HG02981 (cell line): ENCODE data around the gene DTX1.
"Not testable (repeated sequence)": the region's sequence is repeated elsewhere in the genome, so short reads cannot be mapped to it uniquely, and the experiment has no call there.

Experiments
- ATAC-seq: cut with Tn5 transposase; IDR thresholded peaks from one replicate; pipeline ENCODE4 v1.9.1; 2021; ENCODE audit warnings: mild to moderate bottlenecking, moderate library complexity; ENCODE audit not compliant: unreplicated experiment

DTX1 gene

GRCh38 chr12:113112043-113112899 lies 55.7 kb downstream of the DTX1 start:
- ATAC-seq: no peak

GRCh38 chr12:113113397-113113796 lies 56.9 kb downstream of the DTX1 start:
- no peak for ATAC-seq

- ATAC-seq: no peak
Observed at GRCh38 chr12:113114447-113115178, 58.1 kb downstream of the DTX1 start.

DNA sequence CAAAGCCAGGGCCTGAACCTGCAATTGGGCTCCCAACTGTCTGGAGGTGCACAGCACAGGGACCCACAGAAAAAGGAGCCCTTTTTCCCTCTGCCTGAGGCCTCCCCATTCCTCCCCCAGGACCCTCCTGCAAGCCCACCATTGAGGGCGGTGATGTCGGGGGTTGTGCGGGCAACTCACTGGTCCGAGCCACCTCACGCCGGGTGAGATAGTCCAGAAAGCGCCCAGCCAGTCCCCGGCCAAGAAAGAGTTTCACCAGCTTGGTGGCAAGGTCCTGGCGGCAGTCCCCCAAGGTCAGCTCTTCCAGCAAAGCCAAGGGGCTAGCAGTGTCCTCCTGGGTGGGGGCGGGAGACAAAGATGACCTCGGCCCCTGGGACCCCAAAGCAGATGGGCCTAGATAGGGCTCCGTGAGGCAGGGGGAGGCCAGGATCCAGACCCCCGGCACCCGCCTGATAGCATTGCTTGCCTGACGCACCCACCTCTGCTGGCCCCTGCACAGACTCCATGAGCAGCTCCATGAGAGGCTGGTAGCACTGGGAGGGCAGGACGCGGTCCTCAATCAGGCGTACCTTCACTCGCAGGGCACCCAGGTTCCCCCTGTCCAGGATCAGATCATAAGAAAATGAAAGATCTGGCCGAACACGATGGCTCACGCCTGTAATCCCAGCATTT lies 59.1 kb downstream of the DTX1 start:
- ATAC-seq: no peak

DNA sequence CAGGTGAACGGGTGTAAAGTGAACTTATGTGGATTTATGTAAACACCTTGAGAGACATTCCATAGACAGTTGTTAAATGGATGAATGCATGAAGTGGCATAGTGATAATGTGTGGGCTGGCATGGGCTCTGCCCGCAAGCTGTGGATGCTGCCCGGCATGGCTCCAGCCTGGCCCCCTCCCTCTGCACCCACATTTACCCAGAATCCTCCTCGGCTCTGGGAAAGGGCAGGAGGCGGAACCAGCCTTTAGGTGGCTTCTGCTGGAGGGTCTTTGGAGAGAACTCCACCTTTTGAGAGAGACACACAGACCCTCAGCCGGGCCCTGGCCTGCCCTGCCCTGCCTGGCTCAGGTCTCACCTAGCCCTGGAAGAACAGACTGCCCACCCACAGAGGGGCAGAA lies 60.3 kb downstream of the DTX1 start:
- ATAC-seq: no peak

GRCh38 chr12:113117684-113118083 lies 61.2 kb downstream of the DTX1 start:
- not testable (repeated sequence) for ATAC-seq

DNA sequence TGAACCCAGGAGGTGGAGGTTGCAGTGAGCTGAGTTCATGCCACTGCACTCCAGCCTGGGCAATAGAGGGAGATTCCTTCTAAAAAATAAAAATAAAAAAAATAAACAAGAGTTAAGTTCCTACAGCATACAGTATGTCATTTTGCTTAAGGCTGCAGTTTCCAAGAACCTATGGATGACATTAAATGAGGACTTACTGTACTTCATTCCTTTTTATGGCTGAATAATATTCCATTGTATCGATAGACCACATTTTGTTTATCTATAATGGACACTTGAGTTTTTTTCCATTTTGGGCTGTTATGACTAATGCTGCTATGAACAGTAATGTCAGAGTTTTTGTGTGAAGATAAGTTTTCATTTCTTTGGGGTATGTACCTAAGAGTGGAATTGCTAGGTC lies 61.6 kb downstream of the DTX1 start:
- ATAC-seq: no peak

- ATAC-seq: no peak
Observed at GRCh38 chr12:113119980-113120669, 63.6 kb downstream of the DTX1 start.

- no peak for ATAC-seq
Observed at GRCh38 chr12:113120670-113121370, 64.3 kb downstream of the DTX1 start.

DNA sequence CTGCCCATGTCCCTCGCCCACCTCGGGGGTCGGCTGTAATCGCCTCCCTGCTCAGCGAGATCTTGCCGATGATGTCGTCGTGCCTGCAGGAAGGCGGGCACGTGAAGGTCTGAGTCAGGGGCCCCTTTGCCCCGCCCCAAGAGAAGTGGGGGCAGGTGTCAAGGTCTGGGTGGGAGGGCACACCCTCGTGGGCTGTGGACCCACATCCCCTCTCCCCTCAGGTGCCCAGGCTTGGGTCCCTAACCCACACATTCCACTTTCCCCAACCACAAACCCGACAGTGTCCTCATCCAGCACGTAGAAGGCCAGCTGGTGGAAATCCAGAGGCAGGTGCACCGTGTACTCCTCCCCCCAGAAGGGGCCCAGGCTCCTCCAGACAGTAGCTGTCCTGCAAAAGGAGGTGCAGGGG lies 71.3 kb downstream of the DTX1 start:
- ATAC-seq: no peak

- no peak for ATAC-seq
Observed at GRCh38 chr12:113128802-113129663, 72.5 kb downstream of the DTX1 start.

- ATAC-seq: no peak
Observed at GRCh38 chr12:113129664-113130456, 73.3 kb downstream of the DTX1 start.

DNA sequence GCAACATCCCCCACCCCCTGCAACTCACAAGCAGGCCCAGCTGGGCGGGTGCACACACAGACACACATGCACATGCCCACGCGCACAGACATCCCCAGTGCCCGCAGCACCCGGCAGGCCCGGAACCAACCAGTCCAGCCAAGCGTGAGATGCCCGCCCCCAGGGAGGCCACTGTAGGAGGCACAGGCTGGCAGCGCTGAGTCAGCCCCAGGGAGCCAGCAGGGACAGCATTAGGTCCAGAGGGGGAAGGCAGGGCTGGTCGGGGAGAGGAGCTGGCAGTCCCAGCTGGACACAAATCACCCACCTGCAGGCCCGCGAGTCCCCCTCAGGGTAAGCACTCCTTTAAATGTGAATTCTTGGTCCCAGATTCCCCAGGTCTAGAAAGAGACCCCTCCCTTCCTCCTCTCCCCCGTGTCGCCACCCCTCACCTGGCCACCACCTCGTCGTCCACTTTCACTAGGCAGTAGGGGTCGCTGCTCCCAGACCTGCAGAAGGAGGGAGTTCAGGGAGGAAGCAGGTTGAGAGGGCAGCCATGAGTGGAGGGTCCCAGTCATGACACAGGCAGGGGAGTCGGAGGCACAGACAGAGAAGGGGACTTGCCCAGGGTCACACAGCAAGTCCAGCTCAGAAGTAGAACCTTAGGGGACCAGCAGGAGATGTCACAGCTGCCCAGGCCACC lies 74.1 kb downstream of the DTX1 start:
- ATAC-seq: no peak

DNA sequence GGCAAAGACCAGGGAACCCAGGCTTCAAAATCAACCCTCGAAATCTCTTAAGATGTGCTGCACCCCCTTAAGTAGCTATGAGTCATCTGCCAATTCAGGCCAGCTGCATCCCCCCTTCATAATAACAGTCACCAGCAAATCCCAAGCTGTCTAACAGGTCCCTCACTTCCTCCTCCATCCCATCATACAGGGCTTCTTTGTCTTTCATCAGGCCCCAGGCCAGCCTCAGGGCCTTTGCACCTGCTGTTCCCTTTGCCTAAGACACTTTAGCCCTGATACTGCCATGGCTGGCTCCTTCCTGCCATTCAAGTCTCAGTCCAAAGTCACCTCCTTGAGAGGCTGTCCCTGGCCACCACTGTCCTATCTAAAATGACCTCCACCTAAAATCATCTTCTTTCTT lies 75.0 kb downstream of the DTX1 start:
- ATAC-seq: no peak

GRCh38 chr12:113133036-113133435 lies 76.5 kb downstream of the DTX1 start:
- no peak for ATAC-seq

- no peak for ATAC-seq
Observed at GRCh38 chr12:113133666-113134065, 77.1 kb downstream of the DTX1 start.

- ATAC-seq: no peak
Observed at GRCh38 chr12:113134071-113134470, 77.5 kb downstream of the DTX1 start.

DNA sequence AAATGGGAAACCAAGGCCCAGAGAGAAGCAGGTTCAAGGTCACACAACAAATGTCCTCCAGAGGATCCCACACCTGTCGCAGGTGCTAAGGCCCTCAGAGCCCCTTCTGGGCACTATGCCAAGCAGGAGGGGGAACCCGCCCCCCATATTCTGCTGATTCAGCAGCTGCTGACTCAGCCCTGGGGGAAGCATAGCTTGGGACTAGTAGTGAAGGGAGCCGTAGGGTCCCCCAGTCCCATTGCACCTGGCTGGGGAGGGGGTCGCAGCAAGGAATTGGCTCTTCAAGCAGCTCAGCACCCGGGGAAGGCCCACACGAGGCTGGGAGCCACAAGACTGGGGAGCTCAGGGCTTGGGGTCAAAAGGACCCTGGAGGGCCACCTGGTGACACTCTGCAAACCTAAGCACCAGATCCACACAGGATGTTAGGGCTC lies 78.0 kb downstream of the DTX1 start:
- no peak for ATAC-seq
